Posterior vena cava (tissue), 2 donors: ENCODE measurements around the gene IL1A. TPM values are rescaled to one million over a fixed set of nuclear protein-coding genes. Genes with fewer than 3 reads are reported as not detected.

Experiments
- DNase-seq: peaks from one replicate; pipeline ENCODE4 v3.0.0-alpha.2; 2020; ENCODE audit warnings: low spot score
- intact Hi-C, 2 donors: fragments of 100-400 bp; cut with DNase I; formaldehyde crosslinking; loops; one replicate each; pipeline versions ENCODE4 v1.14.1 to v1.14.2; 2022 to 2023
- total RNA-seq, 2 donors: library from RNA; stranded (reverse); fragmentation: NEBNext Ultra II Directional; extraction: Animal tissue kit (Norgen Biotek cat#: 25700); gene quantifications; one replicate each; pipeline ENCODE4 v1.2.1, GENCODE V29; 2021
- donor health status: DM: yes; HTN: yes; CAD: no.
- donor health status: DM: yes; HTN: yes; CAD: no.

IL1A gene
- total RNA-seq, 2 donors from 2014 or later = not detected

- intact Hi-C loops = no loop called here
- DNase-seq = no peak
Measured at GRCh38 chr2:112795774-112796173, 11.5 kb upstream of the IL1A start.

- intact Hi-C loops = no loop called here
Measured at GRCh38 chr2:112794841-112795240, 10.5 kb upstream of the IL1A start.

GRCh38 chr2:112794131-112794733, 9.9 kb upstream of the IL1A start:
- peak; percentile 85 for DNase-seq
- intact Hi-C loops = no loop called here

More at GRCh38 chr2:112794841-112795240, 10.5 kb upstream of the IL1A start:
- DNase-seq = no peak

GRCh38 chr2:112793449-112793978, 9.2 kb upstream of the IL1A start:
- DNase-seq = no peak
- intact Hi-C loops = no loop called here

GRCh38 chr2:112792419-112792818, 8.1 kb upstream of the IL1A start:
- DNase-seq = no peak
- intact Hi-C loops = no loop called here

GRCh38 chr2:112791693-112792230, 7.5 kb upstream of the IL1A start:
- intact Hi-C loops = no loop called here
- DNase-seq = no peak

- intact Hi-C loops = no loop called here
- DNase-seq = no peak
Measured at GRCh38 chr2:112791019-112791418, 6.7 kb upstream of the IL1A start.

GRCh38 chr2:112790305-112790704, 6.0 kb upstream of the IL1A start:
- intact Hi-C loops = no loop called here
- no peak for DNase-seq

GRCh38 chr2:112789186-112789585, 4.9 kb upstream of the IL1A start:
- DNase-seq = no peak
- intact Hi-C loops = no loop called here

- intact Hi-C loops = no loop called here
Measured at GRCh38 chr2:112788653-112789052, 4.4 kb upstream of the IL1A start.

GRCh38 chr2:112787729-112788393, 3.6 kb upstream of the IL1A start:
- intact Hi-C loops = no loop called here
- no peak for DNase-seq

More at GRCh38 chr2:112788653-112789052, 4.4 kb upstream of the IL1A start:
- DNase-seq = no peak

GRCh38 chr2:112787294-112787693, 3.0 kb upstream of the IL1A start:
- intact Hi-C loops = no loop called here
- DNase-seq = no peak

GRCh38 chr2:112783187-112783714, 1.0 kb downstream of the IL1A start:
- no peak for DNase-seq
- intact Hi-C loops = no loop called here

- DNase-seq = no peak
- intact Hi-C loops = no loop called here
Measured at GRCh38 chr2:112782234-112782799, 2.0 kb downstream of the IL1A start.

GRCh38 chr2:112779598-112779997, 4.7 kb downstream of the IL1A start:
- intact Hi-C loops = no loop called here
- DNase-seq = no peak

GRCh38 chr2:112777036-112777435, 7.3 kb downstream of the IL1A start:
- intact Hi-C loops = no loop called here
- DNase-seq = no peak

- DNase-seq = no peak
- intact Hi-C loops = no loop called here
Measured at GRCh38 chr2:112776113-112776512, 8.2 kb downstream of the IL1A start.

GRCh38 chr2:112774536-112775285, 9.6 kb downstream of the IL1A start:
- no peak for DNase-seq
- intact Hi-C loops = no loop called here

- DNase-seq = no peak
- intact Hi-C loops = no loop called here
Measured at GRCh38 chr2:112773556-112773955, 10.7 kb downstream of the IL1A start.
